GM12878 (cell line): ENCODE measurements around the gene CELF2. TPM values are rescaled to one million over a fixed set of nuclear protein-coding genes. Genes with fewer than 3 reads are reported as not detected.
A peak's percentile ranks its signal among the peaks of the same experiment; 100 is the strongest.

ENCODE experiments used
- ATAC-seq: fragments of 200-7000 bp; cut with Tn5 transposase; 3 replicates; pipeline ENCODE4 v1.9.1; 2020; ENCODE audit warnings: mild to moderate bottlenecking, moderate library complexity
- BruUV-seq: library from RNA; stranded (reverse); fragments of 400-500 nt; replicated peaks from 2 replicates; lab custom pipeline; 2021; lab: Mats Ljungman, UMichigan
- CTCF ChIA-PET: fragments of 300-600 bp; sonication (Branson Sonifier 250); formaldehyde crosslinking; extraction: SDS; loops from one replicate; lab custom pipeline; 2021; ENCODE audit warnings: inconsistent platforms; lab: Yijun Ruan, JAX
- POLR2A ChIA-PET: fragments of 350-600 bp; formaldehyde crosslinking; extraction: SDS; loops from one replicate; lab custom pipeline; 2021; ENCODE audit warnings: inconsistent platforms; lab: Charles Lee
- RAD21 ChIA-PET: fragments of 300-600 bp; sonication (Branson Sonifier 250); formaldehyde crosslinking; loops from one replicate; lab custom pipeline; 2023; ENCODE audit warnings: antibody characterized with exemption; ENCODE audit not compliant: unreplicated experiment; lab: Charles Lee
- SMC1A ChIA-PET: fragments of 300-600 bp; sonication (Branson Sonifier 250); formaldehyde crosslinking; loops from one replicate; lab custom pipeline; 2023; ENCODE audit not compliant: unreplicated experiment, uncharacterized antibody; lab: Charles Lee
- DNase-seq: peaks from one replicate; pipeline ENCODE4 v3.0.0-alpha.2; 2011; ENCODE audit warnings: low read depth, low spot score
- FAIRE-seq: peaks from 3 replicates; lab custom pipeline; 2011; peaks lifted over from hg19 to GRCh38; lab: Jason Lieb, UNC
- H2AFZ ChIP-seq: 2 replicates; pipeline ENCODE4 v1.6.0; 2011; ENCODE audit warnings: low read depth, low read length, control low read depth; ENCODE audit not compliant: control insufficient read depth
- H3K27ac ChIP-seq: 2 replicates; pipeline ENCODE4 v1.5.1; 2011; ENCODE audit warnings: control low read depth; ENCODE audit not compliant: control insufficient read depth, insufficient read depth
- H3K27me3 ChIP-seq, 2 experiments: replicated peaks in 1 of 2; 2 replicates each; pipeline versions ENCODE4 v1.6.0 to v1.6.1; 2011; ENCODE audit warnings: low read length in 1 of 2; ENCODE audit not compliant: control insufficient read depth in 2 of 2, insufficient read depth in 2 of 2
- H3K36me3 ChIP-seq, 2 experiments: 2 replicates each; pipeline ENCODE4 v1.5.1; 2011; ENCODE audit warnings: low read length in 1 of 2; ENCODE audit not compliant: control insufficient read depth in 2 of 2, insufficient read depth in 2 of 2
- H3K4me1 ChIP-seq: 2 replicates; pipeline ENCODE4 v1.6.1; 2011; ENCODE audit warnings: mild to moderate bottlenecking, low read length, moderate library complexity, mixed read lengths; ENCODE audit not compliant: control insufficient read depth, insufficient read depth
- H3K4me2 ChIP-seq: 2 replicates; pipeline ENCODE4 v1.6.0; 2011; ENCODE audit warnings: control low read depth; ENCODE audit not compliant: control insufficient read depth, insufficient read depth
- H3K4me3 ChIP-seq: fragments of 200-600 bp; sonication (generic); 2 replicates; pipeline ENCODE4 v1.5.1; 2016
- H3K79me2 ChIP-seq: 2 replicates; pipeline ENCODE4 v1.6.0; 2011; ENCODE audit warnings: low read length; ENCODE audit not compliant: control insufficient read depth, insufficient read depth
- H3K9ac ChIP-seq: 2 replicates; pipeline ENCODE4 v1.8.0; 2011; ENCODE audit warnings: low read length, control low read depth, mixed read lengths; ENCODE audit not compliant: control insufficient read depth, insufficient read depth
- H3K9me3 ChIP-seq: replicated peaks from 3 replicates; pipeline ENCODE4 v1.5.1; 2011; ENCODE audit warnings: mild to moderate bottlenecking, low read length; ENCODE audit not compliant: control insufficient read depth, insufficient read depth
- H4K20me1 ChIP-seq: 2 replicates; pipeline ENCODE4 v1.6.0; 2011; ENCODE audit not compliant: control insufficient read depth, insufficient read depth
- ATF3 ChIP-seq: IDR thresholded peaks from 2 replicates; pipeline ENCODE4 v1.6.1; 2011; ENCODE audit warnings: low read depth, mild to moderate bottlenecking, low read length, moderate library complexity, borderline replicate concordance; ENCODE audit errors: extremely low read depth
- BCL11A ChIP-seq: IDR thresholded peaks from 2 replicates; pipeline ENCODE4 v1.6.1; 2011; ENCODE audit warnings: low read depth, low read length
- CBX3 ChIP-seq: fragments of 200-600 bp; sonication (generic); IDR thresholded peaks from 2 replicates; pipeline ENCODE4 v1.6.1; 2016; ENCODE audit warnings: low read depth, borderline replicate concordance
- CHD4 ChIP-seq: fragments of 200-600 bp; sonication (generic); IDR thresholded peaks from 2 replicates; pipeline ENCODE4 v1.6.1; 2016; ENCODE audit warnings: mild to moderate bottlenecking
- CREB1 ChIP-seq: IDR thresholded peaks from 2 replicates; pipeline ENCODE4 v1.6.1; 2012; ENCODE audit warnings: low read depth, mild to moderate bottlenecking, inconsistent platforms
- FOXM1 ChIP-seq: IDR thresholded peaks from 2 replicates; pipeline ENCODE4 v1.6.1; 2012; ENCODE audit warnings: low read depth, mild to moderate bottlenecking, inconsistent platforms, low read length, moderate library complexity
- HCFC1 ChIP-seq: fragments of 150-350 bp; IDR thresholded peaks from 2 replicates; pipeline ENCODE4 v1.6.1; 2014; ENCODE audit warnings: low read length
- HDAC2 ChIP-seq: fragments of 200-600 bp; sonication (generic); IDR thresholded peaks from 2 replicates; pipeline ENCODE4 v1.6.1; 2017
- NFXL1 ChIP-seq: fragments of 450-650 bp; IDR thresholded peaks from 2 replicates; pipeline ENCODE4 v1.6.1; 2017; ENCODE audit warnings: antibody characterized with exemption, mild to moderate bottlenecking, borderline replicate concordance
- PML ChIP-seq: IDR thresholded peaks from 2 replicates; pipeline ENCODE4 v1.6.1; 2012; ENCODE audit warnings: low read length, inconsistent platforms
- POLR2A ChIP-seq: IDR thresholded peaks from 2 replicates; pipeline ENCODE4 v1.6.1; 2011; ENCODE audit warnings: low read depth, mild to moderate bottlenecking, low read length
- POLR2AphosphoS5 ChIP-seq: IDR thresholded peaks from 2 replicates; pipeline ENCODE4 v1.6.1; 2011; ENCODE audit warnings: mild to moderate bottlenecking, low read length, inconsistent platforms
- RUNX3 ChIP-seq: IDR thresholded peaks from 2 replicates; pipeline ENCODE4 v1.6.1; 2012; ENCODE audit warnings: low read length, inconsistent platforms
- SMAD5 ChIP-seq: IDR thresholded peaks from 2 replicates; pipeline ENCODE4 v1.6.1; 2016; ENCODE audit warnings: antibody characterized with exemption, low read depth
- TCF3 ChIP-seq: IDR thresholded peaks from 2 replicates; pipeline ENCODE4 v1.6.1; 2012; ENCODE audit warnings: low read depth, mild to moderate bottlenecking, low read length, borderline replicate concordance; ENCODE audit not compliant: insufficient read depth
- YBX1 ChIP-seq: fragments of 450-650 bp; IDR thresholded peaks from 2 replicates; pipeline ENCODE4 v1.6.1; 2016; ENCODE audit warnings: antibody characterized with exemption
- ZNF207 ChIP-seq: fragments of 450-650 bp; IDR thresholded peaks from 2 replicates; pipeline ENCODE4 v1.6.1; 2014; ENCODE audit warnings: antibody characterized with exemption, mild to moderate bottlenecking, borderline replicate concordance
- ZSCAN29 ChIP-seq: fragments of 450-650 bp; IDR thresholded peaks from 2 replicates; pipeline ENCODE4 v1.6.1; 2017; ENCODE audit warnings: mild to moderate bottlenecking, moderate library complexity
- WGBS: methylation state at CpG from one replicate; pipeline ENCODE4 v1.1.6; 2016; ENCODE audit warnings: low lambda C conversion rate; ENCODE audit not compliant: insufficient replicate concordance, insufficient coverage; ENCODE audit errors: missing lambda C conversion rate; 5-methylcytosine and 5-hydroxymethylcytosine counted together
- in situ Hi-C: fragments of 300-500 bp; cut with MboI; formaldehyde crosslinking; loops from 9 replicates; pipeline ENCODE4 v1.14.3; 2018; ENCODE audit warnings: mixed read lengths
- intact Hi-C: fragments of 100-400 bp; cut with micrococcal nuclease; formaldehyde crosslinking; loops from one replicate; pipeline ENCODE4 v1.14.2; 2022; ENCODE audit not compliant: unreplicated experiment
- polyA plus RNA-seq, 11 experiments: library from polyadenylated mRNA; depleted of rRNA in 4 of 11; unstranded in 6 of 11; stranded (reverse) in 5 of 11; fragments of >200 nt; fragmentation: Nextera tagmentation in 4 of 11; fragmentation: Illumina TruSeq in 1 of 11; extraction: Ambion mirVana in 4 of 11; extraction: Trizol in 1 of 11; gene quantifications; 1 replicate in 1 of 11; 2 replicates in 10 of 11; pipeline versions ENCODE4 v1.2.1 to v1.2.3, GENCODE V29; 2011 to 2016; ENCODE audit warnings: inconsistent platforms in 2 of 11, missing spikeins in 2 of 11, low read depth in 1 of 11
- total RNA-seq, 4 experiments: library from RNA; depleted of rRNA in 3 of 4; stranded (reverse); fragments of >200 nt in 3 of 4; fragmentation: Illumina TruSeq in 1 of 4; extraction: Trizol in 1 of 4; gene quantifications; 2 replicates each; pipeline versions ENCODE4 v1.2.1 to v1.2.3, GENCODE V29; 2013 to 2021
- TF ChIP-seq, protein P1 (sequence below): fragments of 450-650 bp; IDR thresholded peaks from 2 replicates; pipeline ENCODE4 v1.6.1; 2016; ENCODE audit warnings: mild to moderate bottlenecking

CELF2 gene
- total and polyA plus RNA-seq, 10 of the 15 experiments (the other 5 are each of a cell fraction or from before 2014, with no cell fraction given) = 20.8 to 129 (median 86.3) TPM

DNA sequence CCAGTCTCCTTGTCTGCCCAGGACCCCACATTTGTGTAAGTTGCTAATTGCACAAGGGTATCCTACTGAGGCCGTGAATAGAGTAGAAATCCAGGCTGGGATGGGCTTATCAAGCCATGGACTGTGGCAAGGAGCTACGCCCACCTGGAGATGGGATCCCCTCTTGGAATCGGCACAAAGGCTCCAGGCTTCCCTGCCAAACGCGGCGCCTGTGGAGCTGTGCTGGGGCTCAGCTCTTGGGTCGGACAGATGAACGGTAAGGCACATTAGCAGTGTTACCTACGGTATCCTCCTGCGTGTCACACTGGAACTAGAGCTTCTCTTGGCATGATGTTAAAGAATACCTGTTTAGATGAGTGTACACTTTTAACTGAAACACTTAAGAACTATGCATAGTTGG is 196.7 kb downstream of the CELF2 start:
- ChIA-PET CTCF (interaction anchor here (1.0 to 1.7 kb wide), 2 partner anchors 16 to 21 kb away, joined by 3 to 4 read pairs; no protein-coding TSS in a partner anchor), RAD21 (interaction anchor here (0.6 to 1.6 kb wide), 5 partner anchors 12 to 38 kb away, joined by 3 to 8 read pairs (median 3); no protein-coding TSS in a partner anchor), POLR2A (interaction anchor here (0.7 to 3.2 kb wide), 5 partner anchors 9 to 32 kb away, joined by 3 to 18 read pairs (median 3); no protein-coding TSS in a partner anchor)
- Histone ChIP-seq H3K4me1 (peaks cover 50% of the 10 kb centered on the region), H3K27me3 (no peaks in the 10 kb centered on the region)
- TF ChIP-seq, protein P1, sequence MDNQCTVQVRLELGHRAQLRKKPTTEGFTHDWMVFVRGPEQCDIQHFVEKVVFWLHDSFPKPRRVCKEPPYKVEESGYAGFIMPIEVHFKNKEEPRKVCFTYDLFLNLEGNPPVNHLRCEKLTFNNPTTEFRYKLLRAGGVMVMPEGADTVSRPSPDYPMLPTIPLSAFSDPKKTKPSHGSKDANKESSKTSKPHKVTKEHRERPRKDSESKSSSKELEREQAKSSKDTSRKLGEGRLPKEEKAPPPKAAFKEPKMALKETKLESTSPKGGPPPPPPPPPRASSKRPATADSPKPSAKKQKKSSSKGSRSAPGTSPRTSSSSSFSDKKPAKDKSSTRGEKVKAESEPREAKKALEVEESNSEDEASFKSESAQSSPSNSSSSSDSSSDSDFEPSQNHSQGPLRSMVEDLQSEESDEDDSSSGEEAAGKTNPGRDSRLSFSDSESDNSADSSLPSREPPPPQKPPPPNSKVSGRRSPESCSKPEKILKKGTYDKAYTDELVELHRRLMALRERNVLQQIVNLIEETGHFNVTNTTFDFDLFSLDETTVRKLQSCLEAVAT = no peak
- TF ChIP-seq POLR2A (peak; percentile 52; the same call in 1 of the 2 replicates), HCFC1 (no peak), PML (no peak), CHD4 (no peak)
- TF ChIP-seq, all 136 proteins: peak for 1
- Histone ChIP-seq H3K79me2 (peaks cover 97% of the 10 kb centered on the region), H3K9me3 (no peaks in the 10 kb centered on the region), H2AFZ (no peak overlapping the region), H3K4me3 (no peak overlapping the region), H3K36me3 (peaks cover 9 to 54% of the 10 kb centered on the region in 2 experiments), H3K4me2 (no peak overlapping the region), H4K20me1 (peaks cover 8% of the 10 kb centered on the region; the same call in 1 of the 2 replicates), H3K27ac (no peak overlapping the region), H3K9ac (no peak overlapping the region)
- in situ Hi-C loops = no loop called here
- FAIRE-seq = no peak
- 89% methylated on average over 10 of the region's 10 CpGs for WGBS
- ATAC-seq = no peak
- intact Hi-C loops = no loop called here
- no peak for DNase-seq
- BruUV-seq = no TSS peak
- SMC1A ChIA-PET = interaction anchor here (1.0 to 9.3 kb wide), 6 partner anchors 8 to 101 kb away, joined by 3 to 108 read pairs (median 5); no protein-coding TSS in a partner anchor

DNA sequence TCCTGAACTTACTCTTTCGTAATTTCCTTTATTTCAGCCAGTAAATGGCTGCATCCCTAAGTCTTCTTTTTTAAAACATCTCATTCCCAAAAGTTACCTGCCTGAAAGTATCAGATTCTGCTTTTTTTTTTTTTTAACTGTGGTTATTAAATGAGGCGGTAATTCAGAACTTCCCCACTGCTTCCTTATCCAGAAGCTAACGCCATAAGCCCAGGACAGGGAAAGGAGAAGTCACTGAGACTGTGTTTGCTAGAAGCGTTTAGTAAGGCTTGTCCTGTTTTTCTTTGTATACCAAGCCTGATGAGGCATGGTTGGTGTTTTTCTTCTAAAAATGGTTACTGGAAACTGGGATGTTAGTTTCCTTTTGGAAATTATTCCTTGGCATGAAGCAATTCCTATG is 197.8 kb downstream of the CELF2 start:
- FAIRE-seq (no peak), ATAC-seq (no peak), DNase-seq (no peak)
- no peak overlapping the region for H3K9ac ChIP-seq
- H3K9me3 ChIP-seq = no peaks in the 10 kb centered on the region
- H3K4me2 ChIP-seq = no peak overlapping the region
- H3K27me3 ChIP-seq = no peaks in the 10 kb centered on the region
- H3K79me2 ChIP-seq = peaks cover 96% of the 10 kb centered on the region
- WGBS = 98% methylated on average over 4 of the region's 4 CpGs
- peaks cover 8% of the 10 kb centered on the region for H4K20me1 ChIP-seq
- no peak overlapping the region for H2AFZ ChIP-seq
- SMC1A ChIA-PET = interaction anchor here (1.1 to 9.3 kb wide), 6 partner anchors 9 to 54 kb away, joined by 3 to 108 read pairs (median 4); no protein-coding TSS in a partner anchor
- RAD21 ChIA-PET = interaction anchor here (0.8 to 1.4 kb wide), 2 partner anchors 11 to 13 kb away, joined by 3 to 8 read pairs; no protein-coding TSS in a partner anchor
- no peak overlapping the region for H3K4me3 ChIP-seq
- CTCF ChIA-PET = interaction anchor here (0.8 to 1.7 kb wide), 6 partner anchors 10 to 54 kb away, joined by 3 to 6 read pairs (median 4); no protein-coding TSS in a partner anchor
- BruUV-seq = no TSS peak
- peaks cover 9 to 58% of the 10 kb centered on the region in 2 experiments for H3K36me3 ChIP-seq
- no peak overlapping the region for H3K27ac ChIP-seq
- in situ Hi-C loops = no loop called here
- POLR2A ChIA-PET = interaction anchor here (1.3 to 1.8 kb wide), 2 partner anchors 9 to 31 kb away, joined by 3 to 4 read pairs; no protein-coding TSS in a partner anchor
- peaks cover 42% of the 10 kb centered on the region for H3K4me1 ChIP-seq
- intact Hi-C loops = no loop called here
- TF ChIP-seq RUNX3 = no peak
- no peak for TF ChIP-seq SMAD5
- no peak for TF ChIP-seq YBX1
- TF ChIP-seq BCL11A = no peak
- no peak for TF ChIP-seq ZNF207
- TF ChIP-seq FOXM1 = no peak
- TF ChIP-seq CBX3 = no peak
- TF ChIP-seq NFXL1 = no peak
- no peak for TF ChIP-seq ZSCAN29
- no peak for TF ChIP-seq HDAC2
- TF ChIP-seq POLR2AphosphoS5 = no peak
- no peak for TF ChIP-seq ATF3
- TF ChIP-seq CREB1 = no peak
- no peak for TF ChIP-seq TCF3
